Measurements from ENCODE around the gene LPIN3.

DNA sequence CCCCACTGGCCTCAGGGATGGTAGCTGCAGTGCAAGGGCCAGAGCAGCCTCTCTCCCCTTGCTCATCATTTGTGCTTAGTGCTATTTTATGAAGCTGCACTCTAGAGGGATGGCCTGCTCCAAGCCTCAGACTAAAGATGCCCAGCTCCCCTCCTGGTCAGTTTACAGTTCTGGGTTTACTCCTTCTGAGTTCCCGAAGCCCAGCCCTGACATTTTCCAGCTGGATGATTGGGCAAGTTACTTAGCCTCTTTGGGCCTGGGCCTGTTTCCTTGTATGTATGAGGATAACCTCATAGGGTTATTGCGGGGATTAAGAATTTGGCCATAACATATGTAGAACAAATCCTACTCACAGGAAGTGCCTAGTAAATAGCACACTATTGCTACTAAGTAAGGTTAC lies 57.8 kb downstream of the LPIN3 start:
- TF ChIP-seq, protein P1, sequence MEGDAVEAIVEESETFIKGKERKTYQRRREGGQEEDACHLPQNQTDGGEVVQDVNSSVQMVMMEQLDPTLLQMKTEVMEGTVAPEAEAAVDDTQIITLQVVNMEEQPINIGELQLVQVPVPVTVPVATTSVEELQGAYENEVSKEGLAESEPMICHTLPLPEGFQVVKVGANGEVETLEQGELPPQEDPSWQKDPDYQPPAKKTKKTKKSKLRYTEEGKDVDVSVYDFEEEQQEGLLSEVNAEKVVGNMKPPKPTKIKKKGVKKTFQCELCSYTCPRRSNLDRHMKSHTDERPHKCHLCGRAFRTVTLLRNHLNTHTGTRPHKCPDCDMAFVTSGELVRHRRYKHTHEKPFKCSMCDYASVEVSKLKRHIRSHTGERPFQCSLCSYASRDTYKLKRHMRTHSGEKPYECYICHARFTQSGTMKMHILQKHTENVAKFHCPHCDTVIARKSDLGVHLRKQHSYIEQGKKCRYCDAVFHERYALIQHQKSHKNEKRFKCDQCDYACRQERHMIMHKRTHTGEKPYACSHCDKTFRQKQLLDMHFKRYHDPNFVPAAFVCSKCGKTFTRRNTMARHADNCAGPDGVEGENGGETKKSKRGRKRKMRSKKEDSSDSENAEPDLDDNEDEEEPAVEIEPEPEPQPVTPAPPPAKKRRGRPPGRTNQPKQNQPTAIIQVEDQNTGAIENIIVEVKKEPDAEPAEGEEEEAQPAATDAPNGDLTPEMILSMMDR (conservative IDR thresholded peaks at IDR 0.05 in 1 of 2, IDR thresholded peaks at IDR 0.05 in 1 of 2; ENCODE audit: extremely low read depth in 1 of 2, insufficient read depth in 1 of 2, low read depth in 1 of 2, low read length in 2 of 2), result no peak
- TF ChIP-seq EZH2 (IDR thresholded peaks at IDR 0.05; ENCODE audit: borderline replicate concordance, low read length), result no peak

Measured in mammary epithelial cell (primary cell).